H9 (cell line): ENCODE data around the gene CHM. TPM values are rescaled to one million over a fixed set of nuclear protein-coding genes. Genes with fewer than 3 reads are reported as not detected.

ENCODE experiments used
- DNase-seq: peaks from one replicate; pipeline ENCODE4 v3.0.0-alpha.2; 2017
- H2AFZ ChIP-seq: one replicate; pipeline ENCODE4 v1.6.1; 2013; ENCODE audit warnings: mild to moderate bottlenecking, low read length, control low read depth, moderate library complexity
- H2AK5ac ChIP-seq: 2 replicates; pipeline ENCODE4 v1.6.1; 2013; ENCODE audit warnings: low read length, control low read depth, mixed read lengths; ENCODE audit not compliant: insufficient read length
- H2BK120ac ChIP-seq: one replicate; pipeline ENCODE4 v1.6.1; 2013; ENCODE audit warnings: low read depth, mild to moderate bottlenecking, low read length, control low read depth, inconsistent platforms; ENCODE audit not compliant: poor library complexity, severe bottlenecking
- H2BK12ac ChIP-seq: 2 replicates; pipeline ENCODE4 v1.6.1; 2013; ENCODE audit warnings: low read length, control low read depth, mixed read lengths, low read depth; ENCODE audit not compliant: insufficient read length
- H2BK15ac ChIP-seq: 2 replicates; pipeline ENCODE4 v1.6.1; 2013; ENCODE audit warnings: low read depth, low read length, control low read depth
- H2BK20ac ChIP-seq: one replicate; pipeline ENCODE4 v1.6.1; 2013; ENCODE audit warnings: low read depth, mild to moderate bottlenecking, low read length, control low read depth, inconsistent platforms; ENCODE audit not compliant: poor library complexity, severe bottlenecking
- H2BK5ac ChIP-seq: 2 replicates; pipeline ENCODE4 v1.6.1; 2013; ENCODE audit warnings: low read length, control low read depth, mixed read lengths; ENCODE audit not compliant: insufficient read length
- H3K14ac ChIP-seq: 2 replicates; pipeline ENCODE4 v1.6.1; 2013; ENCODE audit warnings: low read length, control low read depth; ENCODE audit not compliant: insufficient read depth
- H3K18ac ChIP-seq: 2 replicates; pipeline ENCODE4 v1.6.1; 2013; ENCODE audit warnings: low read depth, mild to moderate bottlenecking, mixed read lengths, low read length, control low read depth; ENCODE audit not compliant: insufficient read length
- H3K23ac ChIP-seq: 2 replicates; pipeline ENCODE4 v1.6.1; 2013; ENCODE audit warnings: low read length, control low read depth, mixed read lengths, low read depth; ENCODE audit not compliant: insufficient read length
- H3K23me2 ChIP-seq: 2 replicates; pipeline ENCODE4 v1.6.1; 2013; ENCODE audit warnings: low read depth, mild to moderate bottlenecking, mixed read lengths, low read length, control low read depth; ENCODE audit not compliant: insufficient read length, poor library complexity, severe bottlenecking
- H3K27ac ChIP-seq: 2 replicates; pipeline ENCODE4 v1.5.1; 2013; ENCODE audit warnings: low read length, control low read depth, mixed read lengths, low read depth; ENCODE audit not compliant: insufficient read length
- H3K27me3 ChIP-seq: 2 replicates; pipeline ENCODE4 v1.6.1; 2013; ENCODE audit warnings: low read length, control low read depth, inconsistent platforms; ENCODE audit not compliant: insufficient read depth
- H3K4ac ChIP-seq: 2 replicates; pipeline ENCODE4 v1.6.1; 2013; ENCODE audit warnings: low read depth, mild to moderate bottlenecking, control low read depth, inconsistent platforms, low read length, moderate library complexity
- H3K4me1 ChIP-seq: 2 replicates; pipeline ENCODE4 v1.6.1; 2013; ENCODE audit warnings: low read length, control low read depth, inconsistent platforms; ENCODE audit not compliant: insufficient read depth
- H3K4me2 ChIP-seq: 2 replicates; pipeline ENCODE4 v1.6.1; 2013; ENCODE audit warnings: low read length, control low read depth, mixed read lengths; ENCODE audit not compliant: insufficient read length, insufficient read depth
- H3K56ac ChIP-seq: 2 replicates; pipeline ENCODE4 v1.6.1; 2013; ENCODE audit warnings: low read depth, mild to moderate bottlenecking, mixed read lengths, low read length, control low read depth; ENCODE audit not compliant: insufficient read length
- H3K79me1 ChIP-seq: 2 replicates; pipeline ENCODE4 v1.6.1; 2013; ENCODE audit warnings: low read depth, mild to moderate bottlenecking, moderate library complexity, low read length, control low read depth, inconsistent platforms; ENCODE audit not compliant: insufficient read depth, poor library complexity, severe bottlenecking
- H3K79me2 ChIP-seq: 2 replicates; pipeline ENCODE4 v1.6.1; 2013; ENCODE audit warnings: low read length, control low read depth, inconsistent platforms; ENCODE audit not compliant: insufficient read depth
- H3K9ac ChIP-seq: 2 replicates; pipeline ENCODE4 v1.6.1; 2013; ENCODE audit warnings: low read length, control low read depth, mixed read lengths; ENCODE audit not compliant: insufficient read length; ENCODE audit errors: extremely low read depth
- H3K9me3 ChIP-seq: one replicate; pipeline ENCODE4 v1.6.1; 2013; ENCODE audit warnings: low read depth, low read length, inconsistent platforms; ENCODE audit not compliant: control insufficient read depth
- H3T11ph ChIP-seq: one replicate; pipeline ENCODE4 v1.6.1; 2013; ENCODE audit warnings: mild to moderate bottlenecking, low read length, control low read depth, inconsistent platforms
- H4K20me1 ChIP-seq: one replicate; pipeline ENCODE4 v1.6.1; 2013; ENCODE audit not compliant: control insufficient read depth, insufficient read length, insufficient read depth
- H4K5ac ChIP-seq: 2 replicates; pipeline ENCODE4 v1.6.1; 2013; ENCODE audit warnings: low read depth, mild to moderate bottlenecking, mixed read lengths, low read length, control low read depth; ENCODE audit not compliant: insufficient read length
- H4K8ac ChIP-seq: replicated peaks from 2 replicates; pipeline ENCODE4 v1.6.1; 2013; ENCODE audit warnings: low read length, control low read depth, mixed read lengths, low read depth; ENCODE audit not compliant: insufficient read length
- H4K91ac ChIP-seq: 2 replicates; pipeline ENCODE4 v1.6.1; 2013; ENCODE audit warnings: low read depth, mild to moderate bottlenecking, moderate library complexity, mixed read lengths, low read length, control low read depth; ENCODE audit not compliant: insufficient read length
- H3K27ac Mint-ChIP-seq, 3 experiments: 2 replicates in 2 of 3; 3 replicates in 1 of 3; pipeline ENCODE4 v1.8.0; 2020 to 2021; ENCODE audit warnings: mixed read lengths in 3 of 3, mild to moderate bottlenecking in 1 of 3, moderate library complexity in 1 of 3
- H3K27me3 Mint-ChIP-seq: 2 replicates; pipeline ENCODE4 v1.8.0; 2021; ENCODE audit warnings: low read depth, mild to moderate bottlenecking, moderate library complexity, mixed read lengths
- H3K36me3 Mint-ChIP-seq, 3 experiments: 2 replicates in 2 of 3; 3 replicates in 1 of 3; pipeline ENCODE4 v1.8.0; 2020 to 2021; ENCODE audit warnings: low read depth in 3 of 3, mixed read lengths in 3 of 3; ENCODE audit not compliant: insufficient read depth in 1 of 3
- H3K4me1 Mint-ChIP-seq, 2 experiments: 2 replicates each; pipeline ENCODE4 v1.8.0; 2020; ENCODE audit warnings: mixed read lengths in 2 of 2
- H3K4me3 Mint-ChIP-seq, 2 experiments: 2 replicates in 1 of 2; 3 replicates in 1 of 2; pipeline ENCODE4 v1.8.0; 2020 to 2021; ENCODE audit warnings: mild to moderate bottlenecking in 2 of 2, mixed read lengths in 2 of 2, moderate library complexity in 1 of 2
- H3K9me3 Mint-ChIP-seq, 2 experiments: 2 replicates in 1 of 2; 3 replicates in 1 of 2; pipeline ENCODE4 v1.8.0; 2020; ENCODE audit warnings: mild to moderate bottlenecking in 2 of 2, mixed read lengths in 2 of 2, moderate library complexity in 1 of 2
- WGBS: extraction: QIAGEN DNeasy Blood & Tissue Kit; methylation state at CpG from one replicate; pipeline ENCODE4 v1.1.7; 2013; ENCODE audit warnings: missing lambda C conversion rate, low lambda C conversion rate, mixed read lengths; ENCODE audit not compliant: insufficient read length; ENCODE audit errors: extremely low coverage; 5-methylcytosine and 5-hydroxymethylcytosine counted together
- total RNA-seq: library from RNA; stranded (reverse); gene quantifications from 2 replicates; pipeline ENCODE4 v1.2.1, GENCODE V29; 2021
- TF ChIP-seq, protein P1 (sequence below): fragments of 200-600 bp; sonication (generic); conservative IDR thresholded peaks from 3 replicates; pipeline ENCODE4 v1.8.0; 2021; ENCODE audit warnings: antibody characterized with exemption, mild to moderate bottlenecking

The CHM gene
- total RNA-seq, 1 experiment from 2014 or later, result 28.4 TPM

DNA sequence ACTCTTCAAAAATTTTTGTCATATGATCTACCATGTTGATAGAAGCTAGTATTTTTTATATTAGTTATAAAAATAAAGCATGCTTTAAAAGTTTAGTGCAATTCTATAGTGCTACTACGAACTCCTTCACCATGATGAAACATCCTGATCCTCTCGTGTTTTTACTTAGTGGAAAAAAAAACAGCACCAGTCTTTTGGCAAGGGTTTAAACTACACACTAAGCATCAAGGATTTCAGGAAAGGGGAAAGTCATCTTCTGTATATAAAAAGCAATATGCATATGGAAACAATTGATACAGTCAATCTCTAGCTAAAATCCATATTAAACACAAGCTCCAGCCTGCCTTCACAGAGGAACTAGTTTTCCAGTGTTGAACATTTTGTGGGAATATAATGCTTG, 18.7 kb downstream of the CHM start:
- no peak overlapping the region for H3K56ac ChIP-seq
- H2BK15ac ChIP-seq, result no peak overlapping the region
- no peak overlapping the region for H3K14ac ChIP-seq
- H3K9ac ChIP-seq, result no peak overlapping the region
- Mint-ChIP-seq H3K27ac (no peak overlapping the region), H3K9me3 (peaks cover 0 to 6% of the 10 kb centered on the region in 2 experiments; a peak in 3 of 5 replicates), H3K4me1 (peaks cover 3 to 9% of the 10 kb centered on the region in 2 experiments; a peak in 3 of 4 replicates), H3K27me3 (no peaks in the 10 kb centered on the region), H3K4me3 (no peak overlapping the region), H3K36me3 (peaks cover 0 to 9% (median 1%) of the 10 kb centered on the region in 3 experiments; a peak in 3 of 7 replicates)
- no peak overlapping the region for H2BK5ac ChIP-seq
- H3K9me3 ChIP-seq, result no peaks in the 10 kb centered on the region
- H3K23me2 ChIP-seq, result no peaks in the 10 kb centered on the region
- H3K18ac ChIP-seq, result no peak overlapping the region
- no CpG with 5 or more reads among the region's 2 CpGs for WGBS
- H3K79me1 ChIP-seq, result no peaks in the 10 kb centered on the region
- no peaks in the 10 kb centered on the region for H3K27me3 ChIP-seq
- H3K4ac ChIP-seq, result no peak overlapping the region
- H4K91ac ChIP-seq, result no peak overlapping the region
- no peak overlapping the region for H2BK20ac ChIP-seq
- no peak overlapping the region for H3K23ac ChIP-seq
- H3K79me2 ChIP-seq, result no peaks in the 10 kb centered on the region; the same call in 1 of the 2 replicates
- no peak overlapping the region for H2AK5ac ChIP-seq
- TF ChIP-seq, protein P1, sequence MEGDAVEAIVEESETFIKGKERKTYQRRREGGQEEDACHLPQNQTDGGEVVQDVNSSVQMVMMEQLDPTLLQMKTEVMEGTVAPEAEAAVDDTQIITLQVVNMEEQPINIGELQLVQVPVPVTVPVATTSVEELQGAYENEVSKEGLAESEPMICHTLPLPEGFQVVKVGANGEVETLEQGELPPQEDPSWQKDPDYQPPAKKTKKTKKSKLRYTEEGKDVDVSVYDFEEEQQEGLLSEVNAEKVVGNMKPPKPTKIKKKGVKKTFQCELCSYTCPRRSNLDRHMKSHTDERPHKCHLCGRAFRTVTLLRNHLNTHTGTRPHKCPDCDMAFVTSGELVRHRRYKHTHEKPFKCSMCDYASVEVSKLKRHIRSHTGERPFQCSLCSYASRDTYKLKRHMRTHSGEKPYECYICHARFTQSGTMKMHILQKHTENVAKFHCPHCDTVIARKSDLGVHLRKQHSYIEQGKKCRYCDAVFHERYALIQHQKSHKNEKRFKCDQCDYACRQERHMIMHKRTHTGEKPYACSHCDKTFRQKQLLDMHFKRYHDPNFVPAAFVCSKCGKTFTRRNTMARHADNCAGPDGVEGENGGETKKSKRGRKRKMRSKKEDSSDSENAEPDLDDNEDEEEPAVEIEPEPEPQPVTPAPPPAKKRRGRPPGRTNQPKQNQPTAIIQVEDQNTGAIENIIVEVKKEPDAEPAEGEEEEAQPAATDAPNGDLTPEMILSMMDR, result no peak
- H2AFZ ChIP-seq, result no peak overlapping the region
- no peak overlapping the region for H3K27ac ChIP-seq
- no peak for DNase-seq
- no peaks in the 10 kb centered on the region for H3K4me1 ChIP-seq
- H3T11ph ChIP-seq, result no peak overlapping the region
- no peak overlapping the region for H4K8ac ChIP-seq
- H2BK120ac ChIP-seq, result no peak overlapping the region
- no peak overlapping the region for H3K4me2 ChIP-seq
- no peak overlapping the region for H4K5ac ChIP-seq
- H4K20me1 ChIP-seq, result no peaks in the 10 kb centered on the region
- no peak overlapping the region for H2BK12ac ChIP-seq
